Measurements from ENCODE around the gene BCL2L2.

- TF ChIP-seq CTCF (IDR thresholded peaks at IDR 0.05; ENCODE audit: low read depth, low read length): no peak
- no peak for TF ChIP-seq POLR2A (IDR thresholded peaks at IDR 0.05; ENCODE audit: extremely low read depth, insufficient read length)
- no peak for TF ChIP-seq MYC (IDR thresholded peaks at IDR 0.05; ENCODE audit: low read depth, low read length)
- TF ChIP-seq MAX (IDR thresholded peaks at IDR 0.05; ENCODE audit: low read depth, low read length): no peak
Measured at GRCh38 chr14:23297096-23297495, 9.5 kb upstream of the BCL2L2 start.

Data from NB4 (cell line).